Activated CD8-positive, alpha-beta memory T cell treated with anti-CD3 and anti-CD28 coated beads, Interleukin-2, amount 50 U/mL, for 1 hour (primary cell): ENCODE data around the gene MYO1B.

Experiments used
- DNase-seq: peaks from one replicate; pipeline ENCODE4 v3.0.0-alpha.2; 2020; ENCODE audit errors: extremely low read depth

Gene MYO1B

GRCh38 chr2:191262436-191262835 lies 17.2 kb downstream of the MYO1B start:
- DNase-seq: no peak

- DNase-seq: no peak
Measured at GRCh38 chr2:191263050-191263449, 17.8 kb downstream of the MYO1B start.

GRCh38 chr2:191264647-191265081 lies 19.5 kb downstream of the MYO1B start:
- no peak for DNase-seq

- DNase-seq: no peak
Measured at GRCh38 chr2:191265311-191266170, 20.3 kb downstream of the MYO1B start.

GRCh38 chr2:191266201-191266600 lies 21.0 kb downstream of the MYO1B start:
- DNase-seq: no peak

GRCh38 chr2:191268596-191268995 lies 23.4 kb downstream of the MYO1B start:
- DNase-seq: no peak

GRCh38 chr2:191270306-191271161 lies 25.3 kb downstream of the MYO1B start:
- DNase-seq: no peak

GRCh38 chr2:191272064-191272463 lies 26.9 kb downstream of the MYO1B start:
- no peak for DNase-seq

- DNase-seq: no peak
Measured at GRCh38 chr2:191274413-191274815, 29.2 kb downstream of the MYO1B start.

GRCh38 chr2:191276792-191277465 lies 31.7 kb downstream of the MYO1B start:
- no peak for DNase-seq

- DNase-seq: no peak
Measured at GRCh38 chr2:191280290-191280689, 35.1 kb downstream of the MYO1B start.

- DNase-seq: no peak
Measured at GRCh38 chr2:191280834-191281756, 35.9 kb downstream of the MYO1B start.

GRCh38 chr2:191285252-191285651 lies 40.0 kb downstream of the MYO1B start:
- no peak for DNase-seq

- DNase-seq: no peak
Measured at GRCh38 chr2:191287820-191288219, 42.6 kb downstream of the MYO1B start.

GRCh38 chr2:191289049-191289448 lies 43.8 kb downstream of the MYO1B start:
- no peak for DNase-seq

- no peak for DNase-seq
Measured at GRCh38 chr2:191291471-191291870, 46.3 kb downstream of the MYO1B start.

- DNase-seq: no peak
Measured at GRCh38 chr2:191292869-191293268, 47.7 kb downstream of the MYO1B start.

GRCh38 chr2:191295088-191295487 lies 49.9 kb downstream of the MYO1B start:
- no peak for DNase-seq

GRCh38 chr2:191296083-191297006 lies 51.1 kb downstream of the MYO1B start:
- DNase-seq: no peak

GRCh38 chr2:191297033-191297432 lies 51.8 kb downstream of the MYO1B start:
- DNase-seq: no peak
